IPS-18c (cell line): ENCODE data around the gene CYP2F1.

Source experiments
- H3K4me3 ChIP-seq: 2 replicates; pipeline ENCODE4 v1.7.0; 2013; ENCODE audit warnings: low read depth, mild to moderate bottlenecking, low read length, moderate library complexity; ENCODE audit not compliant: insufficient read depth
- H3K9me3 ChIP-seq: one replicate; pipeline ENCODE4 v1.6.1; 2013; ENCODE audit warnings: mild to moderate bottlenecking, low read length, moderate library complexity; ENCODE audit not compliant: control insufficient read depth, insufficient read depth

CYP2F1 gene

GRCh38 chr19:41156207-41156606 lies 42.0 kb downstream of the CYP2F1 start:
- no peak overlapping the region for H3K4me3 ChIP-seq
- H3K9me3 ChIP-seq: peaks cover 3% of the 10 kb centered on the region

GRCh38 chr19:41159881-41160280 lies 45.6 kb downstream of the CYP2F1 start:
- Histone ChIP-seq H3K9me3 (peaks cover 3% of the 10 kb centered on the region), H3K4me3 (no peak overlapping the region)

GRCh38 chr19:41161903-41162302 lies 47.7 kb downstream of the CYP2F1 start:
- Histone ChIP-seq H3K9me3 (no peaks in the 10 kb centered on the region), H3K4me3 (no peak overlapping the region)

DNA sequence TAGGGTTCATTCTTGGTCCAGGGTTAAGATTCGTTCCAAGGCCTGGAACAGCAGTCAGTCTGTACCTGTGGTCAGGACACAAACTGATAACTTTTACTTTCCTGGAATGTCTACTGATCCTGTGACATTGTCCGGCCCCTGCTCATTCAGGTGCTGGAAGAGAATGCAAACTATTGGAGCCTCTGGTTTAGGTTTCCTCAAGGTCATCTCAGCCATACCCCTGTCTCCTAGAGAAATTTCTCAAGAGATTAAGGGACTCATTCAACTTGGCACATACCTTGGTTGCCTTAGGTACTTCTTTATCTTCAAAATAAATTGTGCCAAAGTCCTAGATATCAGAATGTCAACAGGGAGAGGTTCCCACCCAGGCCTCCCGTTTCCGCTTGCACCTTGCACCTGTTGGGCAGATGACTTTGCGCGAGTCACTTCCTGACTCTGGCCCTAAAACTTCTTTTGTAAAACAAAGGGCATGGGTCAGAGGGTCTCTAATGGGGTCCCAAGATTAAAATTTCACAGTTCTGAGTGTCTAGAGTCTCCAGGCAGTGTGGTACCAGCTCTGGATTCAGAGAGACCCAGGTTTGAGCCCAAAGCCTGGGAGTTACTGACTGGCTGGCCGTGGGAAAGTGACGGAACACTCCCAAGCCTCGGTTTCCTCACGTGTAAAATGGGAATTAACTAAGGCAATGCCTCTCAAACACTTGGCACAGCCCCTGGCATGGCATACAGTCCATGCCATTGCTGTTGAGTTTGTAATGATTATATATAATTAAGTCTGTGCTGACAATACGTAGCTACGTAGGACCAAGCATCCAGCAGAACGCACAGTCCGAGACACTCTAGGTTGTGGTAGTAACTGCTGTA lies 52.9 kb downstream of the CYP2F1 start:
- H3K9me3 ChIP-seq: no peaks in the 10 kb centered on the region
- H3K4me3 ChIP-seq: no peak overlapping the region

DNA sequence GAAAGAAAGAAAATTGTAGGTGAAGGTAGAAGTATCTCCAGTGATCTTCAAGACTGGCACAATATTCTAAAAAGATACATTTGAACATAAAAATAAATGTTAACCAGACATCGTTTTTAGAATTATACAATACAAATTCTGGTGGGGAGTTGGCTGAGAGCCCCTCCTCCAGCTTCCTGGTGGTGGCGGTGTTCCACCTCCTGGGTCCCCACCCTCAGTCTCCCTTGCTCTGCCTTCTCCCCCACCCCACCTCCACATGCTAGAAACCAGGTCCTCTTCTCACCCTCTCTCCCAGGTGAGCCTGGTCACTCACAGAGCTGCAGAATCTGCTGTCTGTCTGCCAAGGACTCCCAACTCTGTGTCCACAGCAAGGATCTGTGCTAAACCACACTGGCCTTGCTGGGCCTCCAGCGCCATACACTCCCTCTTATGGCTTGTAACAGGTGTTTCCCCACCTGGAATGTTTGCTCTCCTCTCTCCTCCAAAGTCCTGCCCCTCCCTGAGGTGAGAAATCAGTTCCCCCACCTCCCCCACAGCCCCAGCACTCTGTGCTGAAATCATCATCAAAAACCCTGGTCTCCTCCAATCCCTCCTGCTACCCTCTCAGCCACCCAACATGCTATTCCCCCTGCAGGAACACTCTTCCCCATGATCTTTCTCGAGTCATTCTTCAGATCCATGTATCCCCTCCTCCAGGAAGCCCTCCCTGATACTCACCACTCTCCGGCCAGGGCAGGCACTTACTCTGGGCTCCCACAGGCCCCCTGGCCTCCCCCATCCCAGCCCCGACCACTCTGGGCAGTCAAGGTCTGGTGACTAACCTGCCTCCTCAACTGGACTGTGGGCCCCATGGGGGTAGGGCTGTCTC lies 58.3 kb downstream of the CYP2F1 start:
- Histone ChIP-seq H3K4me3 (no peak overlapping the region), H3K9me3 (no peaks in the 10 kb centered on the region)

DNA sequence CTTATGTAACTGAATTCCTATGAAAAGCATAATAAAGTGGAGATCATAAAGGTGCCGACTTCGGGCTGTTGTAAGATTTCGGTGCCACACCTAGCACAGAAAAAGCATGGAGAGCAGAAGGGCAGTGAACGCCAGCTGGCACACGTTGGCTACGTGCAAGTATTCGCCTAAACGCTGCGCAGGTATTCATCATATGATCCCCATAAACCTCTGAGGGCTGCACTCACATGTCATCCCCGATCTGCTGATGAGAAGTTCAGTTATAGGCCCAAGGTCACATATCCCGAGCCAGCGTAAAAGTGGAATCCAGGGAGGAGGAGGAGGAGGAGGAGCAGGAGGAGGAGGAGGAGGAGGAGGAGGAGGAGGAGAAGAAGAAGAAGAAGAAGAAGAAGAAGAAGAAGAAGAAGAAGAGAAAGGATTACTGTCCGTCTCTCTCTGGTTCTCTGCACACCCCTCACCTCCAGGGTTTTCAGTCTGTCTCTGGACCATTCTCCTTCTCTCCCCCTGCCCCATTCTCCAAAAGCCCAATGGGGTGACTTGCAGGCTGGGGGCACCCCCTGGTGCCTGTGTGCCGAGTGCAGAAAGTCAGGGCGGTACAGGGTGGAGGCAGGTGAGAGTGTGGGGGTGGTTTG lies 60.2 kb downstream of the CYP2F1 start:
- no peaks in the 10 kb centered on the region for H3K9me3 ChIP-seq
- no peak overlapping the region for H3K4me3 ChIP-seq

DNA sequence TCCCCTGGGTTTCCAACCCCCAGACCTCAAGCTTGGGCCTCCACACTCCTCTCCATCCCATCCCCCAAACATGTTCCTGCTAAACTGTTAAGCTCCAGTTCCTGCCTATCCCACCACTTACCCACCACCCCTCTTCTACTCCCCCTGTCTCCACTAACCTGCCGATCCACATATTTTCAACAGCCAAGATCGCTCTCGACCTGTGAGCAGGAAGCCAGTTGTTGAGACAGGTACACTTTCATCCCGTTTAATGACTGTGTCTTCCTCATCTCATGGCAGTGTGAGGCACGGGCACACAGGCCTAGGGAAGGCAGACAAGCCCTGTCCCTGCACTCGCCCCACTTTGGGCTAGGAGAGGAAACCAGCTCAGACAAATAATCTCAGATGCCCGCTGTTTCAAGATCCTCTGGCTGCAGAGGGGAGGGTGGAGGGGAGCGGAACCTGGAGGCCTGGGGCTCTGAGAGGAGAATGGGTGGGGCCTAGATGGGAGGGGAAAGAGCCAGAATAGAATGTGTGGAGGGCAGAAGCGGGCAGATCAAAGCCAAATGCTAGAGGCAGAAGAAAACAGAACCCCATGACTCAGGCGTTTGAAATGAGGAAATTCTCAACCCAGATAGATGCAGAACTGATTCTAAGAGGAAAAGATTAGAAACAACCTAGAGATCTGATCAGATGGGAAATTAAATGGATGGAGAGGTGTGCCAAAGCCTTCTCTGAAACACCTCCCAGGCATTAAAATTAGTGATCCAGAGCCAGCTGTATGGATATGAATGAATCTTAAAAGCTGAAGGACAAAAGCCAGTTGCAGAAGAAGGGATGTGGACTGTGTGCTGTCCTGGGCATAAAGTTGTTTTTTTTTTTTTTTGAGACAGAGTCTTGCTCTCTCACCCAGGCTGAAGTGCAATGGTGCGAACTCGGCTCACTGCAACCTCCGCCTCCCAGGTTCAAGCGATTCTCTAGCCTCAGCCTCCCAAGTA lies 61.9 kb downstream of the CYP2F1 start:
- H3K9me3 ChIP-seq: no peaks in the 10 kb centered on the region
- peak overlapping the region; percentile 12 for H3K4me3 ChIP-seq
